GM19452 (cell line): ENCODE measurements around the gene OR10G7.
"Not testable (repeated sequence)": the region's sequence is repeated elsewhere in the genome, so short reads cannot be mapped to it uniquely, and the experiment has no call there.

Experiments
- ATAC-seq: cut with Tn5 transposase; IDR thresholded peaks from one replicate; pipeline ENCODE4 v1.9.1; 2021; ENCODE audit not compliant: unreplicated experiment

OR10G7 gene

DNA sequence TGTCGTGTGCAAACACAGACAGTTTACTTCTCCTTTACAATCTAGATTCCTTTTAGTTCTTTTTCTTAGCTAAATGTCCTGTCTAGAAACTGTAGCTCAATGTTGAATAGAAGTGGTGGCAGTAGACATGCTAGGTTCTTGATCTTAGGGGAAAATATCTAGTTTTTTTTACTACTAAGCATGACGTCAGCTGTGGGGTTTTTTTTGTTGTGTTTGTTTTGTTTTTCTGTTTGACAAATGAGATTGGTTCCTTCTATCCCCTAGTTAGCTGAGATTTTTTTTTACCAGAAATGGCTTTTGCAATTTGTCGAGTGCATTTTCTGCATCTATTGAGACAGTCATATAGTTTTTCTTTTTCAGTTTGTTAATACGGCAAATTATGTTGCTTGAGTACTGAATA is 2.3 kb upstream of the OR10G7 start:
- ATAC-seq, result no peak

DNA sequence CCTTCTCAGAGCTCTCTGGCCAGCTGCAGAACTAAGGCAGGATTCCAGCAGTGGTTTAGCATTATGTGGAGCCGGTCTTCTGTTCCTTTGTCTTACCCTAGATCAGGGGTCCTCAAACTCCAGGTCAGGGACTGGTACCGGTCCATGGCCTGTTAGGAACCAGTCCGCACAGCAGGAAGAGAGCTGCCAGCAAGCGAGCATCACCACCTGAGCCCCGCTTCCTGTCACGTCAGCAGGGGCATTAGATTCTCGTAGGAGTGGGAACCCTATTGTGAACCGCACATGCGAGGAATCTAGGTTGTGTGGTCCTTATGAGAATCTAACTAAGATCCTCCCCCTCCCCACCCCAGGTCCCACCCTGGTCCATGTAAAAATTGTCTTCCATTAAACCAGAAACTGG is 1.6 kb downstream of the OR10G7 start:
- no peak for ATAC-seq

GRCh38 chr11:124036666-124037065 is 4.5 kb downstream of the OR10G7 start:
- no peak for ATAC-seq

DNA sequence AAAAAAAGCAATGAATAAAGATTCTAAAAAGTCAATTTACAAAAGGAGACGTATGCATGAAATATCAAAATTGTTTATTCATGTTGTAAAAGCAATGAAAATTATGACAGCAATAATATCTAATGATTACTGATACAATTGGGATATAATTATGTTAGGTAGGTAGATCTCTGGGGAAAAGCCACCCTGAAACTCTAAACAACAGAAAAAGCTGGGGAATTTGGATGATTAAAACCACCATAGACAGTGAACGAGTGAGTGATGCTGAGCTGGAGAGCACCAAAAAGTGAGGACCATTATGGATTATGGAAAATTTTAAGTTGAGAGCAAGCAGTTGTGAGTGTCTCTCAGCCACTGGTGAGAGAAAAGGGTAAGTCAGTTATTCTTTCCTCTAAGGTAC is 14.6 kb downstream of the OR10G7 start, which contains the start of gene OR10G8:
OR10G8 (plus strand) TSS at position 301 of the 400 bp plus-strand sequence. CDS start 2,825 bp downstream, outside the sequence.
- no peak for ATAC-seq

- not testable (repeated sequence) for ATAC-seq
Observed at GRCh38 chr11:124015837-124016236, 25.3 kb downstream of the OR10G7 start.

- ATAC-seq, result no peak
Observed at GRCh38 chr11:124012697-124013096, 28.4 kb downstream of the OR10G7 start, which contains the start of gene OR10G4. OR10G4 (plus strand) TSS chr11:124012997; CDS start chr11:124015575, 2,578 bp downstream.

- no peak for ATAC-seq
Observed at GRCh38 chr11:123995119-123995518, 46.0 kb downstream of the OR10G7 start, which contains the start of gene OR10G6. OR10G6 (minus strand) TSS chr11:123995161; CDS start chr11:123995161, 0 bp downstream.
